Liver (tissue), 3 donors: ENCODE measurements around the gene IFT172.

ENCODE experiments used
- CTCF ChIP-seq: fragments of 150-350 bp; IDR thresholded peaks from 2 replicates; pipeline ENCODE4 v1.5.1; 2017; ENCODE audit warnings: improper control_type of control experiment, low read depth, low read length; ENCODE audit not compliant: missing input control
- EGR1 ChIP-seq, 2 donors: IDR thresholded peaks; 2 replicates each; pipeline ENCODE4 v1.6.1; 2016 to 2018; ENCODE audit warnings: antibody characterized with exemption in 2 of 2, low read depth in 2 of 2
- FOXA1 ChIP-seq: IDR thresholded peaks from 2 replicates; pipeline ENCODE4 v1.6.1; 2016; ENCODE audit warnings: antibody characterized with exemption
- MAX ChIP-seq: IDR thresholded peaks from 2 replicates; pipeline ENCODE4 v1.6.1; 2016; ENCODE audit warnings: antibody characterized with exemption
- RAD21 ChIP-seq, 2 donors: IDR thresholded peaks; 2 replicates each; pipeline ENCODE4 v1.6.1; 2016; ENCODE audit warnings: antibody characterized with exemption in 2 of 2, mild to moderate bottlenecking in 2 of 2
- ZBTB33 ChIP-seq: IDR thresholded peaks from 2 replicates; pipeline ENCODE4 v1.6.1; 2016; ENCODE audit warnings: antibody characterized with exemption
- donor health status: healthy.
- donor health status: healthy.

GRCh38 chr2:27496357-27497287, 7.1 kb upstream of the IFT172 start, which contains the start of gene GCKR:
- no peak for TF ChIP-seq MAX
- TF ChIP-seq CTCF = no peak
- peak; percentile 13 for TF ChIP-seq ZBTB33
- peak in 1 of 2 donors; percentile 7 for TF ChIP-seq RAD21 (IDR thresholded peaks at IDR 0.05)
- TF ChIP-seq FOXA1 = peak; percentile 26
- no peak for TF ChIP-seq EGR1 (IDR thresholded peaks at IDR 0.05; ENCODE audit: low read depth in 2 of 2)
